ENCODE data around the gene RPN1.
"Not testable (repeated sequence)": the region's sequence is repeated elsewhere in the genome, so short reads cannot be mapped to it uniquely, and the experiment has no call there.

RPN1 gene

DNA sequence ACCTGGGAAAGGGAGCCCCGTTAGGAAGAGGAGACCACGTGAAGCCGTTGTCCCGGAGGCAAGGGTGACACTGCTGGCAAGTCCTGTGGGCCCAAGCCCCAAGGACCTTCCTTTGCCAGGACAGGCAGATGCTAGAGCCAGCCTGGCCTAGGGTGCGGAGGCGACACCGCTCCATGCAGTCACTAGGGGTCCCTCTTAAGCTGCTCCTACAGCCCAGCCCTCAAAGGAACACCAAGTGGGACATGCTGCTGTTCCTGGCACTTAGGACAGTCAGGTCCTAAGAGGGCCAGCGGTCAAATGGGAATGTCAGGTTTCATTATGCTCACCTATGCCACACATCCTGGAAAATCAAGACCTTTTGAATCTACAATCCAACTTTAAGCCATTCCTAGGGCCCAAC, 59.7 kb downstream of the RPN1 start:
- in situ Hi-C loops (cut with MboI; ENCODE audit: low pct_unique_long_range_greater_than_20kb, low sequenced_read_pairs, unreplicated experiment) = no loop called here

DNA sequence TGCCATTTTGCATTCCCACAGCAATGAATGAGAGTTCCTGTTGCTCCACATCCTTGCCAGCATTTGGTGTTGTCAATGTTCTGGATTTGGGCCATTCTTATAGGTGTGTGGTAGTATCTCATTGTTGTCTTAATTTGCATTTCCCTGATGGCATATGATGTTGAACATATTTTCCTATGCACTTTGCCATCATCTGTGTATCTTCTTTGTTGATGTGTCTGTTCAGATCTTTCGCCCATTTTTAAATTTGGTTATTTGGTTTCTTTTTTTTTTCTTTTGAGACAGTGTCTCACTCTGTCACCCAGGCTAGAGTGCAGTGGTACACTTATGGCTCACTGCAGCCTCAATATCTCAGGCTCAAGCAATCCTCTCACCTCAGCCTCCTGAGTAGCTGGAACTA, 60.6 kb downstream of the RPN1 start:
- DNase-seq (ENCODE audit: low spot score); in situ Hi-C loops (cut with MboI; ENCODE audit: low pct_unique_long_range_greater_than_20kb, low sequenced_read_pairs, unreplicated experiment): not testable (repeated sequence)

More for the DNA sequence above, 59.7 kb downstream of the RPN1 start:
- TF ChIP-seq CTCF (IDR thresholded peaks at IDR 0.05; ENCODE audit: extremely low read depth, insufficient read depth, missing control alignments) = peak; percentile 19
- no peak for DNase-seq (ENCODE audit: low spot score)

DNA sequence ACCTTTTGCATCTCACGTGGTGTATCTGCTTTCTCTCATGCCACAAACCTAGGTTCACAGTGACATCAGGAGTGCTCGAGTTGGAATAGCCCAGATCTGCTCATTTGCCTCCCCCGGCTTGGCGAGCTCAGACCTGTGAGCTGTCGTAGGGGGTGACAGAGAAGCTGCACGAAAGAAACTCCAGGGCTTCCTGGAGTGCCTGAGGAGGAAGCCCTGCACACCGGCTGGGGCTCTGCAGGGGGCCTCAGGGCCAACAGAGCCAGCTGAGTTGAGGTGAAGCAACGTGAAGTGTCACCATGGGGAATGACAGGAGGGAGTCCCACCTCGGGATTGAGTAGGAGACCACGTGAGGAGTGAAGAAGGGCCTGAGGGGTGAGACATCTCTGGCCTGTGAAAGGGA, 62.5 kb downstream of the RPN1 start:
- no peak for DNase-seq (ENCODE audit: low spot score)
- in situ Hi-C loops (cut with MboI; ENCODE audit: low pct_unique_long_range_greater_than_20kb, low sequenced_read_pairs, unreplicated experiment) = no loop called here
- TF ChIP-seq CTCF (IDR thresholded peaks at IDR 0.05; ENCODE audit: extremely low read depth, insufficient read depth, missing control alignments) = no peak

GRCh38 chr3:128587391-128587790, 63.2 kb downstream of the RPN1 start:
- TF ChIP-seq CTCF (IDR thresholded peaks at IDR 0.05; ENCODE audit: extremely low read depth, insufficient read depth, missing control alignments) = no peak
- no peak for DNase-seq (ENCODE audit: low spot score)
- in situ Hi-C loops (cut with MboI; ENCODE audit: low pct_unique_long_range_greater_than_20kb, low sequenced_read_pairs, unreplicated experiment) = no loop called here

DNA sequence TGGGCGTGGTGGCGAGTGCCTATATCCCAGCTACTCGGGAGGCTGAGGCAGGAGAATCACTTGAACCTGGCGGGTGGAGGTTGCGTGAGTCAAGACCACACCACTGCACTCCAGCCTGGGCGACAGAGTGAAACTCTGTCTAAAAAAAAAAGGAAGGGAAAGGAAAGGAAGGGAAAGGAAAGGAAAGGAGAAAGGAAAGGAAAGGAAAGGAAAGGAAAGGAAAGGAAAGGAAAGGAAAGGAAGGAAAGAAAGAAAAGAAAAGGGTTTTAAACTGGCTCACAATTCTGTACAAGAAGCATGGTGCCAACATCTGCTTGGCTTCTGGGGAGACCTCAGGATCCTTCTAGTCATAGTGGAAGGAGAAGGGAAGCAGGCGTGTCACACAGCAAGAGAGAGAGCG, 63.7 kb downstream of the RPN1 start:
- DNase-seq (ENCODE audit: low spot score); in situ Hi-C loops (cut with MboI; ENCODE audit: low pct_unique_long_range_greater_than_20kb, low sequenced_read_pairs, unreplicated experiment): not testable (repeated sequence)

DNA sequence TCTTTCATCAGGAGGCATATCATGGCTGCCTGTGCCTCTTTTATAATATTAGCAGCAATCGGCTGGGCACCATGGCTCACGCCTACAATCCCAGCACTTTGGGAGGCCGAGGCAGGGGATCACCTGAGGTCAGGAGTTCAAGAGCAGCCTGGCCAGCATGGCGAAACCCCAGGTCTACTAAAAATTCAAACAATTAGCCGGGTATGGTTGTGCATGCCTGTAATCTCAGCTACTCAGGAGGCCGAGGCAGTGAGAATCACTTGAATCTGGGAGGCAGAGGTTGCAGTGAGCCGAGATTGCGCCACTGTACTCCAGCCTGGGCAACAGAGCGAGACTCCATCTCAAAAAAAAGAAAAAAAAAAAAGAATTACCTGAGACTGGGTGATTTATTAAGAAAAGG, 64.2 kb downstream of the RPN1 start:
- in situ Hi-C loops (cut with MboI; ENCODE audit: low pct_unique_long_range_greater_than_20kb, low sequenced_read_pairs, unreplicated experiment); DNase-seq (ENCODE audit: low spot score): not testable (repeated sequence)

DNA sequence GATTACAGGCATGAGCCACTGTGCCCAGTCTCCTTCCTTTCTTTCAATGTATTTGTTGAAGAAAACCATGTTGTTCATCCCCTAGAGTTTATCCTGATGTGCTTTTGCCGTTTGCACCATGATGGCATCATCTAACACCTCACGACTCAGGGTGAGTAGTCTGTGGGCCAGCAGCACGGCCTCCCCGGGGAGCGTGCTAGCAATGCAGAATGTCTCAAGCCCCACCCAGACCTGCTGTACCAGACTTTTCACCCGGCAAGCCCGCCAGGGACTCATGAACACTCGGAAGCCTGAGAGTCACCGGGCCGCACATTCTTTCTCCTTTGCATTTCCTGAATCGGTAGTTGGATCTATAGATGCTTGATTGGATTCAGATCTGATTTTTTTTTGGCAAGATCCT, 64.6 kb downstream of the RPN1 start:
- DNase-seq (ENCODE audit: low spot score) = no peak
- in situ Hi-C loops (cut with MboI; ENCODE audit: low pct_unique_long_range_greater_than_20kb, low sequenced_read_pairs, unreplicated experiment) = no loop called here
- TF ChIP-seq CTCF (IDR thresholded peaks at IDR 0.05; ENCODE audit: extremely low read depth, insufficient read depth, missing control alignments) = no peak

GRCh38 chr3:128585189-128585588, 65.4 kb downstream of the RPN1 start:
- TF ChIP-seq CTCF (IDR thresholded peaks at IDR 0.05; ENCODE audit: extremely low read depth, insufficient read depth, missing control alignments) = no peak
- in situ Hi-C loops (cut with MboI; ENCODE audit: low pct_unique_long_range_greater_than_20kb, low sequenced_read_pairs, unreplicated experiment) = no loop called here
- no peak for DNase-seq (ENCODE audit: low spot score)
